NCI-H2171 (cell line): ENCODE results near the gene UHRF2.
"Not testable (repeated sequence)": the region's sequence is repeated elsewhere in the genome, so short reads cannot be mapped to it uniquely, and the experiment has no call there.

Experiments used
- DNase-seq: peaks from one replicate; lab custom pipeline; 2025; lab: John Stamatoyannopoulos, UW

The UHRF2 gene, protein sequence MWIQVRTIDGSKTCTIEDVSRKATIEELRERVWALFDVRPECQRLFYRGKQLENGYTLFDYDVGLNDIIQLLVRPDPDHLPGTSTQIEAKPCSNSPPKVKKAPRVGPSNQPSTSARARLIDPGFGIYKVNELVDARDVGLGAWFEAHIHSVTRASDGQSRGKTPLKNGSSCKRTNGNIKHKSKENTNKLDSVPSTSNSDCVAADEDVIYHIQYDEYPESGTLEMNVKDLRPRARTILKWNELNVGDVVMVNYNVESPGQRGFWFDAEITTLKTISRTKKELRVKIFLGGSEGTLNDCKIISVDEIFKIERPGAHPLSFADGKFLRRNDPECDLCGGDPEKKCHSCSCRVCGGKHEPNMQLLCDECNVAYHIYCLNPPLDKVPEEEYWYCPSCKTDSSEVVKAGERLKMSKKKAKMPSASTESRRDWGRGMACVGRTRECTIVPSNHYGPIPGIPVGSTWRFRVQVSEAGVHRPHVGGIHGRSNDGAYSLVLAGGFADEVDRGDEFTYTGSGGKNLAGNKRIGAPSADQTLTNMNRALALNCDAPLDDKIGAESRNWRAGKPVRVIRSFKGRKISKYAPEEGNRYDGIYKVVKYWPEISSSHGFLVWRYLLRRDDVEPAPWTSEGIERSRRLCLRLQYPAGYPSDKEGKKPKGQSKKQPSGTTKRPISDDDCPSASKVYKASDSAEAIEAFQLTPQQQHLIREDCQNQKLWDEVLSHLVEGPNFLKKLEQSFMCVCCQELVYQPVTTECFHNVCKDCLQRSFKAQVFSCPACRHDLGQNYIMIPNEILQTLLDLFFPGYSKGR

GRCh38 chr9:6412487-6413364 is at the start of gene UHRF2:
Gene UHRF2 (plus strand): TSS chr9:6413199. CDS start chr9:6413491, 292 bp downstream.
- DNase-seq: peak; percentile 83

GRCh38 chr9:6367128-6367890 is 45.7 kb upstream of the UHRF2 start:
- DNase-seq: no peak

- no peak for DNase-seq
These were observed 44.2 kb upstream of the UHRF2 start for GRCh38 chr9:6368831-6369230.

DNA sequence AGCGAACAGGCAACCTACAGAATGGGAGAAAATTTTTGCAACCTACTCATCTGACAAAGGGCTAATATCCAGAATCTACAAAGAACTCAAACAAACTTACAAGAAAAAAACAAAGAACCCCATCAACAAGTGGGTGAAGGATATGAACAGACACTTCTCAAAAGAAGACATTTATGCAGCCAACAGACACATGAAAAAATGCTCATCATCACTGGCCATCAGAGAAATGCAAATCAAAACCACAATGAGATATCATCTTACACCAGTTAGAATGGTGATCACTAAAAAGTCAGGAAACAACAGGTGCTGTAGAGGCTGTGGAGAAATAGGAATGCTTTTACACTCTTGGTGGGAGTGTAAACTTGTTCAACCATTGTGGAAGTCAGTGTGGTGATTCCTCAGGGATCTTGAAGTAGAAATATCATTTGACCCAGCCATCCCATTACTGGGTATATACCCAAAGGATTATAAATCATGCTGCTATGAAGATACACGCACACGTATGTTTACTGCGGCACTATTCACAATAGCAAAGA is 31.5 kb upstream of the UHRF2 start:
- not testable (repeated sequence) for DNase-seq

GRCh38 chr9:6382681-6383080 is 30.3 kb upstream of the UHRF2 start:
- DNase-seq: no peak

DNA sequence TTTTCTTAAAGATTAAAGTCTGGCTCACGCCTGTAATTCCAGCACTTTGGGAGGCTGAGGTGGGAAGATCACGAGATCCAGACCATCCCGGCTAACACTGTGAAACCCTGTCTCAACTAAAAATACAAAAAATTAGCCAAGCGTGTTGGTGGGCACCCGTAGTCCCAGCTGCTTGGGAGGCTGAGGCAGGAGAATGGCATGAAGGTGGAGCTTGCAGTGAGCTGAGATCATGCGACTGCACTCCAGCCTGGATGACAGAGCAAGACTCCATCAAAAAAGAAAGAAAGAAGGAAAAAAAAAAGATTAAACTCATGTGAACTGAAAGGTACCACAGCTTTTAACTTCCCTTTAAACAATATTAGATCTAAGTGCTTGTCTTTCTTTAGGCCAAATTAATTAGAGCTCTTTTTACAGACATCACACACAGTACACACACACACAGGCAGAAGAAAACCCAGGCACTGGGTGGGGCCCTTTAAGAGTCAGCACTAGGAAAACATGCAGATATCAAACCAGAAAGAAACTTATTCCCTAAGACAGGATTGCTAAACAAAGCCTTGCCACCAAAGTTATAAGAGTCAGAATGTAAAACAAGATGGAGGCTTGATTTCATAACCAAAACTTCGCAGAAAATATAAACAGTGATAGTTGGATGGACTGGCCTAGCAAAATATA is 29.3 kb upstream of the UHRF2 start:
- no peak for DNase-seq

DNA sequence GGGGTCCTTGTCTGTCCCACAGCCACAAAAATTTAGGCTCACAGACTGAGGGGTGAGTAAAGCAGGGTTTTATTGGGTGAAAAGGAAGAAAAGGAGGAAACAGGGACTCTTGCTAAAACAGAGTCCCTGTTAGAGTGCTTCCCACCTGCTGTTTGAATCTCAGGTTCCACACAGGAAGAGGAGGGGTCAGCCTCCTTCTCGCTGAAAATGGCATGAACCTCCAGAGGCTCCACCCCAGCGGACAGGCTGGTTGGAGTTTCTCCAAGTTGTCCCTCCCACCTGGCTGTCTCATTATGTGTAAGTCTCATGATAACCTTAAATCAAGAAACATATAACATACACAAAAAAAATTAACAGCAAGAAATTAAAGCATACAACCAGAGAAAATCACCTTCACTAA is 28.3 kb upstream of the UHRF2 start:
- DNase-seq: no peak

GRCh38 chr9:6399071-6399470 is 13.9 kb upstream of the UHRF2 start:
- DNase-seq: no peak

GRCh38 chr9:6405371-6405770 is 7.6 kb upstream of the UHRF2 start:
- no peak for DNase-seq

DNA sequence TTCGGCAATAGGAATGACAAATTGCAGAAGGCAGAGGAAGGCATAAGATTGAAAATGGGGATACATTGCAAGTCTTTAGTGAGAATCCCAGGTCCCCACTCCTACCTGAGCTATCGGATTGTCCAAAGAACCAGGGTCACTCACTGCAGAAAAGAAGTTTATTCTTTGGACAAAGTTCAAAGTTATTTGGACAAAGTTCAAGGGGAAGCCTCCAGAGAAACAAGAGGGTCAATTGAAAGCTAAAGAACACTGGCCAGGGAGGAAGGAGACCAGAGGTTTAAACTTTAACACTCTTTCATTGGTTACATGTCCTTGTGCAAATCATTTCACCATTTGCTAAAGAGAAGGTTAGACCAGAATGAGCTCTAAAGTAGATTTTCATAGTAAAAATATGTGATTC is 5.2 kb upstream of the UHRF2 start:
- DNase-seq: no peak

DNA sequence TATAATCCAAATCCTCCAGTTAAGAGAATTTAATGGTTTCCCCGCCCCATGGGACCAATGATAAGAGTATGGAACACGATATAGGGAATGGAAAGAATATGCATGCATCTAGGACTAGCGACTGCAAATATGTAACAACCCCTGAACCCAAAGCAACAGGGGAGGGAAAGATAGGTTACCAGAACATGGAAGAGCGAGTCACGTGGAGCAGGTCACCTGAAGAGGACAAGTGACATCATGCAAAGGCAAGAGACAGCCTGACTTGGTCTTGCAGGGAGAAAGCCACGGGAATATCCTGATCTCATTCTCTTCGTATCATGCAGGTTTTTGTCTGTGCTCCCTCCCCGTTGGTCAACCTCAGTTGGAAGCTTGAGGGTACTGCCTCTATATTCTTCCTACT is 4.7 kb upstream of the UHRF2 start:
- DNase-seq: no peak

GRCh38 chr9:6409811-6410210 is 3.2 kb upstream of the UHRF2 start:
- DNase-seq: no peak

DNA sequence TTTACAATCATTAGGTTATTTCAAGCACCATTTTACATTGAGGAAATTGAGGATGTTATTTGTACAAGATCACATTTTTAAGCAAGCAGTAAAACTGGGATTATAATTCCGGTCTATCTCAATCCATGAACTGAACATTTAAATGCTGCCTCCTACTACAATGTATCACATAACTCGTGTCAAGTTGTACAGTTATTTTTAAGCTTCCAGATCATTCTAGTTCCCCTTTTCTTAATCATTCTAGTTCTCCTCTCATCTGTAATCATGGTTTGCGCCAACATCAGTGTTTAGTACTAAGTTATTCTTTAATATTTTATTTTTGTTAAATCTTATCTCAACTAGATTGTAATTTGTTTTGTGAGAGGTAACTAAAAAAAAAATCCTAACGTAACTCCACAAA is 2.4 kb upstream of the UHRF2 start:
- DNase-seq: no peak

DNA sequence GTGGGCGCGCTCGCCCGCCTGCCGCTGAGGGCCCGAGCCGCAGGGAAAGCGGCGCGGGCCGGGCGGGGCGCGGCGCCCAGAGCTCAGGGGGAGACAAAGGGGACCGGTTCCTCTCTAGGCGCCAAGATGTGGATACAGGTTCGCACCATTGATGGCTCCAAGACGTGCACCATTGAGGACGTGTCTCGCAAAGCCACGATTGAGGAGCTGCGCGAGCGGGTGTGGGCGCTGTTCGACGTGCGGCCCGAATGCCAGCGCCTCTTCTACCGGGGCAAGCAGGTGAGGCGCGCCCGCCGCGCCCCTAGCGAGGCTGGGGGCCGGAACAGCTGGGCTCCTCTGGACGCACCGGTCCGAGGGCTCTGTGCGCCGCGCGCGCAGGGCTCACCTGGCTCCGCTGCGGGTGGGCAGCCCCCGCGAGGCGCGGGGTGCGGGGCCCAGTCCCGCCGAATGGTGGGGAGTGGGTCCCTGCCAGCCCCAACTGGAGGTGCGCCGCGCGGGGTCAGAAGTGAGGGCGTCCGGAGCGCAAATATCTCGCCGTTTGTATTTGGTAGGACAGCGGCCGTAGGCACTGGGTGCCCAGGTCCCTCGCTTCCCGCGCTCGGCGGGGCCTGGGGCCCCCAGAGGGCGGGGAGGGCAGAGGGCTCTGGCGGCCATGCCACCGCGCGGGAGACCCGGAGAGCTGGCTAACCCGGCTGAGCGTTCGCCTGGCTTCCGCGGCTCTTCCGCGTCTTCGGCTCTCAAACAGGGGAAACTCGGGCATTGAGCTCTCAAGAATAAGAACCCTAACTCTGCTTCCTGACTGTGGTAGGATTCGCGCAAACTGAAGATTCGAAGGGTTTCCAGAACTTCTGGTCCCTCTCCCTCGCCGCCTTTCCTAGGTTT is 607 bp downstream of the UHRF2 start:
- DNase-seq: no peak

- DNase-seq: no peak
These were observed 1.2 kb downstream of the UHRF2 start for GRCh38 chr9:6414247-6414641.

DNA sequence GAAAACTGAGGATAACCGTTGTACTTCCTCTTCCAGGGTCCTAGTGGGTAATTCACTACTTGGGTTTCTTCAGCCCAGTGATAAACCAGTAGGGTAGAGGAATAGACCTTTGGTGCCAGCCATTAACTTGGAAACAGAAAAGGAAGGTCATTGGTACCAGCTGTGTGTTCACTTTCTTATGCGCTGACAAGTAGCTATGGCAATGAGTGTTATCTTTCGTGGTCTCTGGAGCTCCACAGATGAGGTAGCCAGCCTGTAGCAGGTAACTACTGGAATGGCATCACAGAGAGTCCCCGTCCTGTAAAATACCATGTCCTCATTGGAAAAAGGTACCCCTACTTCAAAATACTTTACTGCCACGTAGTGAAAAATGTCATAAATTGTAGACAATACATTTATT is 2.3 kb downstream of the UHRF2 start:
- DNase-seq: no peak

- DNase-seq: no peak
These were observed 4.2 kb downstream of the UHRF2 start for GRCh38 chr9:6417186-6417585.

DNA sequence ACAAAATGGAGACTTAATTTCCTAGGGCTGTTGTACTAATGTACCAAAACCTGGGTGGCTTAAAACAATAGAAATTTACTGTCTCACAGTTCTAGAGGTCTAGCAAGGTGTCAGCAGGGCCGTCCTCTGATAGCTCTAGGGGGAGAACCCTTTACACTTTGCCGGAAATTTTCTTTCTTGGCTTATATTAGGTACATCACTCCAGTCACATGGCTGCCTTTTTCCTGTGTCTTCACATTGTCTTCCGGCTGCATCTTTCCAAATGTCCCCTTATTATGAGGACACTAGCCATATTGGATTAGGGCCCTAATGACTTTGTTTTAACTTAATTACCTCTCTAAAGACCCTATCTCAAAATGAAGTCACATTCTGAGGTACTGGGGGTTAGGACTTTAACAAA is 5.8 kb downstream of the UHRF2 start:
- no peak for DNase-seq

DNA sequence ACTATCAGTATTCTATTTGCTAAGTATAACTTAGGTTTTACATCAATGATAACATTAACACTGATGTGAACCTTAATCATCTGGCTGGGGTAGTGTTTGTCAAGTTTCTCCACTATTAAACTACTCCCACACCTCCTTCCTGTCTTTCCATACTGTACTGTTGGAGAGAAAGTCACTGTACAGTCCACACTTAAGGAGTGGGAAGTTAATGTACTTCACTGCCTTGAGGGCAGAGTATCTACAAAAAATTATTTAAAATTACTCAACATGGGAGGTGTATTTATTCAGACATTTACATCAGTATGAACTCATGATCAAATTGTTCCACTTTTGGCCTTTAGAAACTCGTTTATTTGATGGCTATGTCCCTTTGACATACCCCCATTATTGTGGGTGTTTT is 11.9 kb downstream of the UHRF2 start:
- DNase-seq: no peak

DNA sequence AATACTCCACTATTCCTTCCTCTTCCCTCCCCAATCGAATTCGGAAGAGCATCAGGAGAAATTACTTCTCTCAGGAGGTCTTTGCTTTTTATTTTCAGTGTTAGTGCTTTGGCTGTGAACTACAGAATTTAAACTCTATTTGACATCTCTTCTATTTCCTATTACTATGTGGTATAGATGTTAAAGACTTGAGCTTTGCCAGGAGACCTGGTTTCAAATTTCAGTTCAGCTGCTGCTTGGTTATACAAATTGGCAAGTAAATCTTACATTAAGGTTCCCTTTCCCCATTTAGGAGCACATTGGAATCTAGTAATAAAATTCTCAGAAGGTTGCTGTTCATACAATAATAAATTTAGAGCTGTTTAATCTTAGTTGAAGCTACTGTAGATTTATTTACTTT is 13.1 kb downstream of the UHRF2 start:
- DNase-seq: no peak
